IMR-90 (cell line): ENCODE results near the gene DSCAML1.

Source experiments
- CEBPB ChIP-seq: IDR thresholded peaks from 2 replicates; pipeline ENCODE4 v1.6.1; 2012; ENCODE audit warnings: low read depth, low read length, improper control_type of control experiment
- MAZ ChIP-seq: IDR thresholded peaks from 2 replicates; pipeline ENCODE4 v1.6.1; 2012; ENCODE audit warnings: low read depth, mild to moderate bottlenecking, low read length, improper control_type of control experiment, moderate library complexity, borderline replicate concordance
- POLR2A ChIP-seq: IDR thresholded peaks from 2 replicates; pipeline ENCODE4 v1.6.1; 2012; ENCODE audit warnings: mild to moderate bottlenecking, low read depth, low read length
- TF ChIP-seq, protein P1 (sequence below): conservative IDR thresholded peaks from 2 replicates; pipeline ENCODE4 v1.5.1; 2012; ENCODE audit warnings: mild to moderate bottlenecking, low read depth, low read length, improper control_type of control experiment

DNA sequence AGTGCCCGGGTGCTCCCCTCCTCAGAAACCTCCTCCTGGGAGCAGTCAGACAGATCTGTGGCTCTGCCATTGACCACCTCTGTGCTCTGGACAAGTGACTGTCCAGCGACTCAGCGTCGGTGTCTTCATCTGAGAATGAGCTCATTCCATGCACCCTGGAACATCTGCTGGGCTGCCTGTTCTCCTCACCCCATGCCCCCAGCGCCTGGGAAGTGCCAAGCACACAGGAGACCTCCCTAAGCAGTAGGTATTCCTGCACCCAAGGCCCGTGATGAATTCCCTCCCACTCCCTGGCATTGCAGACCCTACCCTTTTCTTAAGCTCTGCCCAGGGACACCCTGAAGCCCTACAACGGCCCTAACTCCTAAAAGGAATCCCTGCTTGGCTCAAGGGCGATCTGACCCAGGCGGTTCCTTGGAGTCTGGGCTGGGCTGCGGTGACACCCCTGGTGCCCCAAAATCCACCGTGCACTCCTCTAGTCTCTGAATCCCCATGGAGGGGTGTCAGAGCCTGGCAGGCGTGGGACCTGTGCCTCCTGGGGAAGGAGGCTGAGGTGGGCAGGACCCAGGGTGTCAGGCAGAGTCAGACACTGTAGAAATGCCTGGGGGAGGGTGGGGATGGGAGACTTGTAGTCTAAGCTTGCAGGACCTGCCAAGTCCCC lies 377.4 kb downstream of the DSCAML1 start:
- no peak for TF ChIP-seq POLR2A
- TF ChIP-seq, protein P1, sequence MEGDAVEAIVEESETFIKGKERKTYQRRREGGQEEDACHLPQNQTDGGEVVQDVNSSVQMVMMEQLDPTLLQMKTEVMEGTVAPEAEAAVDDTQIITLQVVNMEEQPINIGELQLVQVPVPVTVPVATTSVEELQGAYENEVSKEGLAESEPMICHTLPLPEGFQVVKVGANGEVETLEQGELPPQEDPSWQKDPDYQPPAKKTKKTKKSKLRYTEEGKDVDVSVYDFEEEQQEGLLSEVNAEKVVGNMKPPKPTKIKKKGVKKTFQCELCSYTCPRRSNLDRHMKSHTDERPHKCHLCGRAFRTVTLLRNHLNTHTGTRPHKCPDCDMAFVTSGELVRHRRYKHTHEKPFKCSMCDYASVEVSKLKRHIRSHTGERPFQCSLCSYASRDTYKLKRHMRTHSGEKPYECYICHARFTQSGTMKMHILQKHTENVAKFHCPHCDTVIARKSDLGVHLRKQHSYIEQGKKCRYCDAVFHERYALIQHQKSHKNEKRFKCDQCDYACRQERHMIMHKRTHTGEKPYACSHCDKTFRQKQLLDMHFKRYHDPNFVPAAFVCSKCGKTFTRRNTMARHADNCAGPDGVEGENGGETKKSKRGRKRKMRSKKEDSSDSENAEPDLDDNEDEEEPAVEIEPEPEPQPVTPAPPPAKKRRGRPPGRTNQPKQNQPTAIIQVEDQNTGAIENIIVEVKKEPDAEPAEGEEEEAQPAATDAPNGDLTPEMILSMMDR, result no peak
- TF ChIP-seq MAZ, result no peak
- TF ChIP-seq CEBPB, result peak; percentile 21; the same call in 1 of the 2 replicates
